MM.1S (cell line): Measurements from ENCODE around the gene TCERG1L.

Experiments
- EZH2 ChIP-seq: fragments of 300-600 bp; sonication (generic); optimal IDR thresholded peaks from 2 replicates; pipeline ENCODE3; 2017; ENCODE audit warnings: low read depth, mild to moderate bottlenecking, antibody characterized with exemption, low read length, mixed read lengths
- EZH2phosphoT487 ChIP-seq: fragments of 300-600 bp; sonication (generic); IDR thresholded peaks from 2 replicates; pipeline ENCODE4 v1.6.1; 2018; ENCODE audit warnings: antibody characterized with exemption, low read length
- TF ChIP-seq, protein P1 (sequence below): fragments of 300-600 bp; sonication (generic); IDR thresholded peaks from 2 replicates; pipeline ENCODE4 v1.5.1; 2016; ENCODE audit warnings: antibody characterized with exemption, low read length, mixed read lengths

DNA sequence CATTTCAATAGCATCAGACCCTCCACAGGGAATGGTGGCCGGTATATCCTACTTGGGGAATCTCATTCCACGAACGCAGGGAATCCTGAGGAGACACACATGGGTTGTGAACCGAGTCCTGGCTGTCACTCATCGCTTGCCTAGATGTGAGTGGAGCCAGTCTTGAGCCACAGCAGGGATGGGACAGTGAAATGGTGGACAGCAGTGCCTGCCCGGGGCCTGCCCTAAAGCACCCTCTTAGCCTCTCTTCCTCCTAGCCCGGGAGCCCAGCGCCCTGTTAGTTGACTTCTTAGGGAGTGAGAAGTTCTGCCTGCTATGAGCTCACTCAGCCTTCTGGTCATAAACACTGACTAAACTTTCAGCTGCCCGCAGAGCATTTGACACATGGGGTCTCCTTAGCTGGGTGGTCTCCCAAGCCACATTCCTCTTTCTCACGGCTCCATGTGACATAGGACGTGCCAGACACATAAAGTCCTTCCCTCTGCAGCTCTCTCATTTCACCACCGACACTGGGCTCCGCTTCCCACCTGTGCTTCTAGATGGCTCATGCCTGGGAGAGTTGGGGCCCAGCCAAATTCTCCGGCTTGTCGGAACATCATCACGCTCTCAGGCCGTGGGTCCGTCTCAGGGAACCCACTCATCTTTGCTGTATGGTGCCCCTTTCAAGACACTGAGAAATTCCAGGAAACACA is 60.9 kb downstream of the TCERG1L start:
- TF ChIP-seq, protein P1, sequence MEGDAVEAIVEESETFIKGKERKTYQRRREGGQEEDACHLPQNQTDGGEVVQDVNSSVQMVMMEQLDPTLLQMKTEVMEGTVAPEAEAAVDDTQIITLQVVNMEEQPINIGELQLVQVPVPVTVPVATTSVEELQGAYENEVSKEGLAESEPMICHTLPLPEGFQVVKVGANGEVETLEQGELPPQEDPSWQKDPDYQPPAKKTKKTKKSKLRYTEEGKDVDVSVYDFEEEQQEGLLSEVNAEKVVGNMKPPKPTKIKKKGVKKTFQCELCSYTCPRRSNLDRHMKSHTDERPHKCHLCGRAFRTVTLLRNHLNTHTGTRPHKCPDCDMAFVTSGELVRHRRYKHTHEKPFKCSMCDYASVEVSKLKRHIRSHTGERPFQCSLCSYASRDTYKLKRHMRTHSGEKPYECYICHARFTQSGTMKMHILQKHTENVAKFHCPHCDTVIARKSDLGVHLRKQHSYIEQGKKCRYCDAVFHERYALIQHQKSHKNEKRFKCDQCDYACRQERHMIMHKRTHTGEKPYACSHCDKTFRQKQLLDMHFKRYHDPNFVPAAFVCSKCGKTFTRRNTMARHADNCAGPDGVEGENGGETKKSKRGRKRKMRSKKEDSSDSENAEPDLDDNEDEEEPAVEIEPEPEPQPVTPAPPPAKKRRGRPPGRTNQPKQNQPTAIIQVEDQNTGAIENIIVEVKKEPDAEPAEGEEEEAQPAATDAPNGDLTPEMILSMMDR, result no peak
- TF ChIP-seq EZH2phosphoT487 (no peak), EZH2 (no peak)
